Measurements from ENCODE around the gene CIDEA. TPM values are rescaled to one million over a fixed set of nuclear protein-coding genes. Genes with fewer than 3 reads are reported as not detected.

Gene CIDEA
- polyA plus RNA-seq, 1 experiment = 0.17 TPM

DNA sequence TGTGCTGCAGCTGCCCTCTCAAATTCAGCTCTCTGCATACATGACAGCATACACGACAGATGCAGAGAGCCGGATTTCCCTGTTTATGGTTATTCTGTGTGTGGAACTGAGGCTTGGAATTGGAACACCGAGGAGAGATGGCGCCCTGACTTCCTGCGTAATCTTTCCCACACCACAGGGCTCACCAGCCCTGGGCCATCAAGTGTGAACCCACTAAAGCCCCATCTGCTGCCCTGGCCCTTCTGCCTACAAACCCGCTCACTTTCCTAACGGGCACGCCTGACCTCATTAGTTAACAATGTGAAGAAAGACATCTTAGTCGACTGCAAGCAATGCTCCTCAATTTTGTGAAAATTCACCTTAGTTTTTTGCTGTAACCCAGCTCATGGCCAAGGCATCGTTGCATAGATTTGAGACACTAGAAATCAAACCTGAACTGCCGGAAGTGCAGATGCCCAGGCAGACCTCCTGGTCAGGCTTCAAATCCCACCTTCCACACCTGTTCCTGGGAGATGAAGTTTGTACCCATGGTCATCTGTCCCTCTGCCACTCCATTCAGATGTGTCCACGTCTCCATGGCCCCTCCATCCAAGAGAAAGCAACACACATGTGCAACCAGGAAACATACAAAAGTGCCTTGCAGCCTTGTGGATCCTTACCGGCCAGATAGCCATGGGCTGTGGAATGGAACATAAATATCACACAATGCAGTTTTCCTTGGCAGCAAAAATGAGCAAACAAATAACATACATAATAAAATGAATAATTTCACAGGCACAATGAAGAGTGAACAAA is 5.0 kb upstream of the CIDEA start:
- H3K27ac ChIP-seq (ENCODE audit: low read depth, low read length) = no peak overlapping the region
- H3K4me3 ChIP-seq (ENCODE audit: low read depth, low read length) = no peak overlapping the region
- peaks cover 2% of the 10 kb centered on the region; the same call in 1 of the 2 replicates for H3K9me3 ChIP-seq (ENCODE audit: control insufficient read depth, insufficient read depth, low read length)
- no peak for DNase-seq (ENCODE audit: low read depth, low spot score)
- TF ChIP-seq CTCF (IDR thresholded peaks at IDR 0.05; ENCODE audit: low read depth, low read length) = no peak
- CTCF ChIA-PET = interaction anchor here (1.3 kb wide), 1 partner anchor 23 kb away, joined by 6 read pairs; no protein-coding TSS in a partner anchor
- POLR2A ChIA-PET = no interaction called here
- H3K27me3 ChIP-seq (ENCODE audit: control insufficient read depth, insufficient read depth, low read length) = peaks cover 66% of the 10 kb centered on the region

GRCh38 chr18:12251311-12251710 is 2.9 kb upstream of the CIDEA start:
- H3K27ac ChIP-seq (ENCODE audit: low read depth, low read length) = no peak overlapping the region
- peaks cover 2% of the 10 kb centered on the region; the same call in 1 of the 2 replicates for H3K9me3 ChIP-seq (ENCODE audit: control insufficient read depth, insufficient read depth, low read length)
- H3K27me3 ChIP-seq (ENCODE audit: control insufficient read depth, insufficient read depth, low read length) = peaks cover 69% of the 10 kb centered on the region
- POLR2A ChIA-PET = no interaction called here
- no peak for TF ChIP-seq CTCF (IDR thresholded peaks at IDR 0.05; ENCODE audit: low read depth, low read length)
- CTCF ChIA-PET = interaction anchor here (1.9 to 2.2 kb wide), 2 partner anchors 15 to 21 kb away, joined by 6 to 10 read pairs; no protein-coding TSS in a partner anchor
- no peak for DNase-seq (ENCODE audit: low read depth, low spot score)
- H3K4me3 ChIP-seq (ENCODE audit: low read depth, low read length) = no peak overlapping the region

- H3K27ac ChIP-seq (ENCODE audit: low read depth, low read length) = no peak overlapping the region
- H3K4me3 ChIP-seq (ENCODE audit: low read depth, low read length) = no peak overlapping the region
- H3K9me3 ChIP-seq (ENCODE audit: control insufficient read depth, insufficient read depth, low read length) = no peaks in the 10 kb centered on the region; the same call in 1 of the 2 replicates
- TF ChIP-seq CTCF (IDR thresholded peaks at IDR 0.05; ENCODE audit: low read depth, low read length) = no peak
- peaks cover 62% of the 10 kb centered on the region for H3K27me3 ChIP-seq (ENCODE audit: control insufficient read depth, insufficient read depth, low read length)
- ChIA-PET POLR2A (no interaction called here), CTCF (interaction anchor here (1.9 to 2.2 kb wide), 2 partner anchors 16 to 20 kb away, joined by 6 to 10 read pairs; no protein-coding TSS in a partner anchor)
- no peak for DNase-seq (ENCODE audit: low read depth, low spot score)
Observed at GRCh38 chr18:12252061-12252460, 2.1 kb upstream of the CIDEA start.

DNA sequence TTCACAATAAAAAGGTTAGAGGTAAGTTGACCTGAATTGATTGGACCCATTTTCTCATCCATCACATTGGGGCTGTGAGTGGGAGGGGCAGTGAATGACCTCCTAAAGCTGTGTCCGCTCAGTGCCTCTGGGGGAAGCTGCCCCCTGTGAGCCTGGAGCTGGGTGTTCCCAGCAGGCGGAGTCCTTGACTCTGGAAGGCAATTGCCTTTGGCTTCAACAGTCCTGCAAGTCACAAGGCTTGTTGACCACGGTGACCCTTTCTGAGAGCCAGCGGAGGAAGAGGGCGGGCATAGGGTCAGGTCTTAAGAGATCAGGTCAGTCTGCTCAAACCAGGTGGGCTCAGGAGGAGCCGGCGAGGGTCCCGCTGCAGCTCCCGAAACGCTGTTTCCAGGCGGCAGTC is 1.1 kb upstream of the CIDEA start:
- ChIA-PET POLR2A (no interaction called here), CTCF (no interaction called here)
- H3K27ac ChIP-seq (ENCODE audit: low read depth, low read length) = no peak overlapping the region
- peaks cover 52% of the 10 kb centered on the region for H3K27me3 ChIP-seq (ENCODE audit: control insufficient read depth, insufficient read depth, low read length)
- H3K9me3 ChIP-seq (ENCODE audit: control insufficient read depth, insufficient read depth, low read length) = no peaks in the 10 kb centered on the region; the same call in 1 of the 2 replicates
- no peak for TF ChIP-seq CTCF (IDR thresholded peaks at IDR 0.05; ENCODE audit: low read depth, low read length)
- DNase-seq (ENCODE audit: low read depth, low spot score) = no peak
- H3K4me3 ChIP-seq (ENCODE audit: low read depth, low read length) = no peak overlapping the region

DNA sequence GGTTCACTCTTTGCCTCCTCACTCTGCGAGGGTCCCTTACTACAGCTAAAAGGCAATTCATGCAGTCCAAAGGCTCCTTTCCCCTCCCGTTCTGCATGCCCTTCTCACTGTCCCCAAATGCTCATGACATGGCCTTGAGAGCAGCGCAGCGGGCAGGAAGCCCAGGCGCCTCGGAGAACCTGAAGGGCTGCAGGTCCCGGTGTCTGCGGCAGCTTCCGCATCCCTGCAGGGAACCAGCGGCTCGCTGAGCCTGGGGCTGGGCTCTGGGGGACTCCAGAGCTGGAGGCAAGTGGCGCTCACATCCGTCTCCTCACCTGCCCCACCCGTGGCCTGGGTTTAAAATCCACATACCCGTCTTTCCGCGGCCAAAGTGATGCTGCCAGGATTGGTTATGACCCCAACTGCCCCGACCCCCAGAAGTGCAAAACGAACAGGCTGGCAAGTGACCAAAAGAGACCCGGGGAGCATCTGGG is 462 bp upstream of the CIDEA start:
- POLR2A ChIA-PET = no interaction called here
- no peak for TF ChIP-seq CTCF (IDR thresholded peaks at IDR 0.05; ENCODE audit: low read depth, low read length)
- H3K4me3 ChIP-seq (ENCODE audit: low read depth, low read length) = peak overlapping the region; percentile 45
- no peak overlapping the region for H3K27ac ChIP-seq (ENCODE audit: low read depth, low read length)
- no peak for DNase-seq (ENCODE audit: low read depth, low spot score)
- CTCF ChIA-PET = no interaction called here
- peaks cover 47% of the 10 kb centered on the region for H3K27me3 ChIP-seq (ENCODE audit: control insufficient read depth, insufficient read depth, low read length)
- no peaks in the 10 kb centered on the region; the same call in 1 of the 2 replicates for H3K9me3 ChIP-seq (ENCODE audit: control insufficient read depth, insufficient read depth, low read length)
